Activated CD8-positive, alpha-beta memory T cell treated with anti-CD3 and anti-CD28 coated beads for 1 hour (primary cell): ENCODE results near the gene IFNGR2.
A peak's percentile ranks its signal among the peaks of the same experiment; 100 is the strongest.
"Not testable (repeated sequence)": the region's sequence is repeated elsewhere in the genome, so short reads cannot be mapped to it uniquely, and the experiment has no call there.

Experiments
- DNase-seq, 2 donors: peaks; one replicate each; pipeline ENCODE4 v3.0.0-alpha.2; 2020; ENCODE audit warnings: low read depth in 1 of 2; ENCODE audit errors: extremely low read depth in 1 of 2

Gene IFNGR2

GRCh38 chr21:33403128-33403785, at the start of gene IFNGR2:
TSS of gene IFNGR2 (plus strand) at chr21:33403413. CDS start at chr21:33403544, 131 bp downstream.
- peak in 1 of 2 donors; percentile 31 for DNase-seq

GRCh38 chr21:33355355-33355754, 47.9 kb upstream of the IFNGR2 start:
- DNase-seq = no peak

GRCh38 chr21:33355996-33356395, 47.2 kb upstream of the IFNGR2 start:
- DNase-seq = no peak

- DNase-seq = no peak
Observed at GRCh38 chr21:33357177-33357576, 46.0 kb upstream of the IFNGR2 start.

GRCh38 chr21:33359446-33359845, 43.8 kb upstream of the IFNGR2 start:
- no peak for DNase-seq

GRCh38 chr21:33360281-33360680, 42.9 kb upstream of the IFNGR2 start:
- no peak for DNase-seq

- peak; percentile 84 to 86 for DNase-seq
Observed at GRCh38 chr21:33360881-33361602, 42.2 kb upstream of the IFNGR2 start.

GRCh38 chr21:33362044-33362555, 41.1 kb upstream of the IFNGR2 start:
- DNase-seq = peak; percentile 34 to 46

GRCh38 chr21:33363911-33364609, 39.2 kb upstream of the IFNGR2 start:
- not testable (repeated sequence) for DNase-seq

- DNase-seq = no peak
Observed at GRCh38 chr21:33364830-33365229, 38.4 kb upstream of the IFNGR2 start.

GRCh38 chr21:33367309-33367973, 35.8 kb upstream of the IFNGR2 start:
- DNase-seq = no peak

GRCh38 chr21:33368124-33368523, 35.1 kb upstream of the IFNGR2 start:
- DNase-seq = no peak

- DNase-seq = no peak
Observed at GRCh38 chr21:33368576-33368975, 34.6 kb upstream of the IFNGR2 start.

- DNase-seq = no peak
Observed at GRCh38 chr21:33369586-33369985, 33.6 kb upstream of the IFNGR2 start.

GRCh38 chr21:33370305-33370704, 32.9 kb upstream of the IFNGR2 start:
- no peak for DNase-seq

GRCh38 chr21:33371366-33371765, 31.8 kb upstream of the IFNGR2 start:
- DNase-seq = no peak

- DNase-seq = no peak
Observed at GRCh38 chr21:33372582-33372981, 30.6 kb upstream of the IFNGR2 start.

- DNase-seq = no peak
Observed at GRCh38 chr21:33373451-33373850, 29.8 kb upstream of the IFNGR2 start.

GRCh38 chr21:33374080-33374449, 29.1 kb upstream of the IFNGR2 start:
- DNase-seq = no peak

- DNase-seq = peak in 1 of 2 donors; percentile 31
Observed at GRCh38 chr21:33374450-33375096, 28.6 kb upstream of the IFNGR2 start.
